HepG2 (cell line): ENCODE data around the gene ABHD6. TPM values are rescaled to one million over a fixed set of nuclear protein-coding genes. Genes with fewer than 3 reads are reported as not detected.

Experiments used
- ATAC-seq: fragments of 200-7000 bp; cut with Tn5 transposase; 3 replicates; pipeline ENCODE4 v1.9.1; 2020; ENCODE audit warnings: mild to moderate bottlenecking, moderate library complexity
- BruUV-seq: library from RNA; stranded (reverse); fragments of 400-500 nt; replicated peaks from 2 replicates; lab custom pipeline; 2021; lab: Mats Ljungman, UMichigan
- CTCF ChIA-PET: fragments of 300-600 bp; formaldehyde crosslinking; extraction: SDS; loops from one replicate; lab custom pipeline; 2021; ENCODE audit warnings: low total read pairs, inconsistent platforms, low intra/inter-chr PET ratio; lab: Yijun Ruan, JAX
- POLR2A ChIA-PET: fragments of 350-600 bp; sonication (Branson Sonifier 250); formaldehyde crosslinking; loops from one replicate; lab custom pipeline; 2020; ENCODE audit warnings: antibody characterized with exemption, inconsistent platforms; lab: Yijun Ruan, JAX
- DNase-seq: peaks from one replicate; pipeline ENCODE4 v3.0.0-alpha.2; 2015; ENCODE audit warnings: low spot score
- FAIRE-seq: peaks from 3 replicates; lab custom pipeline; 2011; peaks lifted over from hg19 to GRCh38; lab: Jason Lieb, UNC
- H2AFZ ChIP-seq: one replicate; pipeline ENCODE4 v1.6.1; 2011; ENCODE audit warnings: low read length, inconsistent platforms
- H3K27ac ChIP-seq: fragments of 300-600 bp; 3 replicates; pipeline ENCODE4 v1.8.0; 2011; ENCODE audit warnings: mixed run types, mild to moderate bottlenecking, mixed read lengths, low read length, inconsistent platforms; ENCODE audit not compliant: insufficient read depth; ENCODE audit errors: extremely low read length
- H3K27me3 ChIP-seq, 2 experiments: fragments of 200-600 bp in 1 of 2; 2 replicates in 1 of 2; 3 replicates in 1 of 2; pipeline versions ENCODE4 v1.6.0 to v1.8.0; 2011; ENCODE audit warnings: low read length in 2 of 2, mild to moderate bottlenecking in 2 of 2, moderate library complexity in 2 of 2, inconsistent platforms in 1 of 2; ENCODE audit not compliant: insufficient read depth in 2 of 2, control insufficient read depth in 1 of 2
- H3K36me3 ChIP-seq, 2 experiments: fragments of 200-600 bp in 1 of 2; replicated peaks in 1 of 2; 2 replicates in 1 of 2; 3 replicates in 1 of 2; pipeline versions ENCODE4 v1.5.1 to v1.8.0; 2011; ENCODE audit warnings: low read length in 2 of 2, inconsistent platforms in 1 of 2; ENCODE audit not compliant: insufficient read depth in 2 of 2, control insufficient read depth in 1 of 2
- H3K4me1 ChIP-seq: 2 replicates; pipeline ENCODE4 v1.5.1; 2012; ENCODE audit warnings: low read length, inconsistent platforms; ENCODE audit not compliant: insufficient read depth
- H3K4me2 ChIP-seq: 2 replicates; pipeline ENCODE4 v1.6.0; 2011; ENCODE audit warnings: low read depth, low read length, inconsistent platforms
- H3K4me3 ChIP-seq, 3 experiments: fragments of 200-600 bp in 1 of 3; sonication (generic), shearing (Covaris generic) in 1 of 3; replicated peaks in 1 of 3; 2 replicates each; pipeline ENCODE4 v1.5.1; 2011 to 2016; ENCODE audit warnings: low read length in 3 of 3, inconsistent platforms in 2 of 3, low read depth in 2 of 3, mild to moderate bottlenecking in 2 of 3, control low read depth in 1 of 3, mixed read lengths in 1 of 3; ENCODE audit not compliant: insufficient read depth in 1 of 3
- H3K79me2 ChIP-seq: one replicate; pipeline ENCODE4 v1.6.1; 2011; ENCODE audit warnings: low read length, inconsistent platforms; ENCODE audit not compliant: insufficient read depth
- H3K9ac ChIP-seq: 2 replicates; pipeline ENCODE4 v1.6.0; 2011; ENCODE audit warnings: mild to moderate bottlenecking, low read depth, low read length, inconsistent platforms; ENCODE audit not compliant: insufficient read depth
- H3K9me3 ChIP-seq: 2 replicates; pipeline ENCODE4 v1.5.1; 2012; ENCODE audit warnings: mild to moderate bottlenecking, low read length
- H4K20me1 ChIP-seq: 2 replicates; pipeline ENCODE4 v1.6.0; 2011; ENCODE audit warnings: inconsistent platforms, mild to moderate bottlenecking, low read length, moderate library complexity; ENCODE audit not compliant: insufficient read depth
- BRCA1 ChIP-seq: sonication (generic); formaldehyde crosslinking; IDR thresholded peaks from 2 replicates; pipeline ENCODE4 v1.4.0; 2020; ENCODE audit warnings: missing genetic modification reagents
- CREB3 ChIP-seq: sonication (generic); formaldehyde crosslinking; IDR thresholded peaks from 2 replicates; pipeline ENCODE4 v1.5.0; 2020; ENCODE audit warnings: missing genetic modification reagents
- FOSL2 ChIP-seq: sonication (generic); formaldehyde crosslinking; IDR thresholded peaks from 2 replicates; pipeline ENCODE4 v1.4.0; 2020; ENCODE audit warnings: missing genetic modification reagents
- FOXO4 ChIP-seq: sonication (generic); formaldehyde crosslinking; conservative IDR thresholded peaks from 2 replicates; pipeline ENCODE4 v1.8.1; 2023; ENCODE audit warnings: missing genetic modification reagents
- GMEB1 ChIP-seq: sonication (generic); formaldehyde crosslinking; IDR thresholded peaks from 2 replicates; pipeline ENCODE4 v1.5.1; 2020; ENCODE audit warnings: missing genetic modification reagents, mild to moderate bottlenecking, borderline replicate concordance
- GRHL1 ChIP-seq: sonication (generic); formaldehyde crosslinking; conservative IDR thresholded peaks from 2 replicates; pipeline ENCODE4 v1.8.0; 2022; ENCODE audit warnings: missing genetic modification reagents
- IRF1 ChIP-seq: sonication (generic); formaldehyde crosslinking; IDR thresholded peaks from 2 replicates; pipeline ENCODE4 v1.4.0; 2020; ENCODE audit warnings: low read depth, mild to moderate bottlenecking, missing genetic modification reagents
- ISX ChIP-seq: sonication (generic); formaldehyde crosslinking; conservative IDR thresholded peaks from 2 replicates; pipeline ENCODE4 v1.5.0; 2020; ENCODE audit warnings: missing genetic modification reagents
- JUNB ChIP-seq: sonication (generic); formaldehyde crosslinking; IDR thresholded peaks from 2 replicates; pipeline ENCODE4 v1.8.0; 2022; ENCODE audit warnings: missing genetic modification reagents, mild to moderate bottlenecking, borderline replicate concordance
- KDM1A ChIP-seq: IDR thresholded peaks from 2 replicates; pipeline ENCODE4 v1.6.1; 2016; ENCODE audit warnings: missing compliant biosample characterization
- TEF ChIP-seq: sonication (generic); formaldehyde crosslinking; IDR thresholded peaks from 2 replicates; pipeline ENCODE4 v1.5.0; 2020; ENCODE audit warnings: missing genetic modification reagents
- ZMYM3 ChIP-seq: sonication (generic); formaldehyde crosslinking; IDR thresholded peaks from 2 replicates; pipeline ENCODE4 v1.5.1; 2020; ENCODE audit warnings: mild to moderate bottlenecking, missing genetic modification reagents
- ZNF138 ChIP-seq: sonication (generic); formaldehyde crosslinking; IDR thresholded peaks from 2 replicates; pipeline ENCODE4 v1.5.0; 2020; ENCODE audit warnings: mild to moderate bottlenecking, low read depth, missing genetic modification reagents
- ZNF33A ChIP-seq: sonication (generic); formaldehyde crosslinking; IDR thresholded peaks from 2 replicates; pipeline ENCODE4 v1.5.1; 2020; ENCODE audit warnings: missing genetic modification reagents, mild to moderate bottlenecking, moderate library complexity, borderline replicate concordance
- ZNF7 ChIP-seq: IDR thresholded peaks from 2 replicates; pipeline ENCODE4 v1.6.1; 2016; ENCODE audit warnings: missing biosample characterization, missing genetic modification reagents
- ZNF768 ChIP-seq: sonication (generic); formaldehyde crosslinking; IDR thresholded peaks from 2 replicates; pipeline ENCODE4 v1.4.0; 2020; ENCODE audit warnings: missing genetic modification reagents
- WGBS: methylation state at CpG from one replicate; pipeline ENCODE4 v1.1.6; 2017; ENCODE audit warnings: low lambda C conversion rate; 5-methylcytosine and 5-hydroxymethylcytosine counted together
- in situ Hi-C: cut with HindIII; loops from 2 replicates; pipeline ENCODE4 v1.10.0; 2017; ENCODE audit warnings: low pct_unique_long_range_greater_than_20kb; ENCODE audit not compliant: extremely low pct_ligation_motif_present
- intact Hi-C: fragments of 100-400 bp; cut with micrococcal nuclease; formaldehyde crosslinking; loops from one replicate; pipeline ENCODE4 v1.10.0; 2022; ENCODE audit not compliant: unreplicated experiment
- polyA plus RNA-seq, 8 experiments: library from polyadenylated mRNA; depleted of rRNA in 3 of 8; stranded (reverse) in 7 of 8; unstranded in 1 of 8; fragments of >200 nt; fragmentation: Illumina TruSeq in 4 of 8; extraction: Trizol in 4 of 8; gene quantifications; 2 replicates each; pipeline versions ENCODE4 v1.2.1 to v1.2.3, GENCODE V29; 2011 to 2016; ENCODE audit warnings: low read depth in 4 of 8, missing spikeins in 1 of 8, mixed read lengths in 1 of 8; ENCODE audit not compliant: insufficient read depth in 1 of 8
- total RNA-seq, 5 experiments: library from RNA; depleted of rRNA; stranded (reverse); fragments of >200 nt; fragmentation: Illumina TruSeq; extraction: Trizol; gene quantifications; 2 replicates each; pipeline ENCODE4 v1.2.3, GENCODE V29; 2016; ENCODE audit warnings: low read depth in 1 of 5

ABHD6 gene
- total and polyA plus RNA-seq, 2 of the 13 experiments (the other 11 are each of a cell fraction or from before 2014, with no cell fraction given): 9.0 to 17.2 TPM

- ChIA-PET POLR2A (interaction anchor here (0.7 to 3.9 kb wide), 4 partner anchors 15 to 119 kb away, joined by 3 to 28 read pairs (median 10); partner anchors contain the start of genes HTD2 and RPP14), CTCF (interaction anchor here (0.7 to 3.8 kb wide), 5 partner anchors 27 to 345 kb away, joined by 3 to 59 read pairs (median 10); partner anchors contain the start of genes HTD2 and RPP14)
- H3K27ac ChIP-seq: peak overlapping the region; percentile 84
- DNase-seq (no peak), ATAC-seq (no peak), FAIRE-seq (no peak)
- H3K27me3 ChIP-seq: no peaks in the 10 kb centered on the region
- H3K9ac ChIP-seq: no peak overlapping the region
- no peaks in the 10 kb centered on the region for H3K9me3 ChIP-seq
- H3K79me2 ChIP-seq: no peaks in the 10 kb centered on the region
- H2AFZ ChIP-seq: no peak overlapping the region
- H3K4me1 ChIP-seq: peaks cover 90% of the 10 kb centered on the region
- no peak overlapping the region for H3K4me2 ChIP-seq
- 69% methylated on average over 6 of the region's 6 CpGs for WGBS
- in situ Hi-C loops: loop anchor here (5.0 to 10.0 kb wide), 3 partner anchors 49 to 227 kb away; partner anchors contain the start of gene ABHD6
- BruUV-seq: no TSS peak
- intact Hi-C loops: loop anchor here (5.0 kb wide), 1 partner anchor 229 kb away; no protein-coding TSS in a partner anchor
- H3K36me3 ChIP-seq: no peaks in the 10 kb centered on the region
- H4K20me1 ChIP-seq: no peaks in the 10 kb centered on the region
- no peak overlapping the region for H3K4me3 ChIP-seq
- TF ChIP-seq FOSL2 (CRISPR knock-in tag): 0 out of 2 replicates have a peak, but pooled peaks have one; percentile 16
- no peak for TF ChIP-seq IRF1 (CRISPR knock-in tag)
- 0 out of 2 replicates have a peak, but pooled peaks have one; percentile 21 for TF ChIP-seq FOXO4 (CRISPR knock-in tag)
- TF ChIP-seq ZNF7 (CRISPR knock-in tag): no peak
- TF ChIP-seq ZMYM3 (CRISPR knock-in tag): 0 out of 2 replicates have a peak, but pooled peaks have one; percentile 13
- no peak for TF ChIP-seq BRCA1
- TF ChIP-seq TEF (CRISPR knock-in tag): no peak
- peak; percentile 98 for TF ChIP-seq ZNF768 (CRISPR knock-in tag)
- TF ChIP-seq ZNF33A (CRISPR knock-in tag): no peak
- TF ChIP-seq KDM1A (CRISPR knock-in tag): 0 out of 2 replicates have a peak, but pooled peaks have one; percentile 12
- no peak for TF ChIP-seq GRHL1 (CRISPR knock-in tag)
- no peak for TF ChIP-seq ZNF138 (CRISPR knock-in tag)
- no peak for TF ChIP-seq ISX (CRISPR knock-in tag)
- no peak for TF ChIP-seq CREB3 (CRISPR knock-in tag)
- TF ChIP-seq GMEB1 (CRISPR knock-in tag): 0 out of 2 replicates have a peak, but pooled peaks have one; percentile 3
- TF ChIP-seq JUNB (CRISPR knock-in tag): no peak
Measured at GRCh38 chr3:58188173-58188564, 49.4 kb upstream of the ABHD6 start.
